Fibroblast of mammary gland (primary cell): ENCODE measurements around the gene TBC1D10B.
"Not testable (repeated sequence)": the region's sequence is repeated elsewhere in the genome, so short reads cannot be mapped to it uniquely, and the experiment has no call there.

Source experiments
- DNase-seq: peaks from one replicate; pipeline ENCODE4 v3.0.0-alpha.2; 2010; ENCODE audit warnings: low read depth
- H3K4me3 ChIP-seq: 2 replicates; pipeline ENCODE4 v1.5.1; 2011; ENCODE audit warnings: low read depth, mild to moderate bottlenecking, low read length, moderate library complexity; ENCODE audit not compliant: control insufficient read depth
- TF ChIP-seq, protein P1 (sequence below): conservative IDR thresholded peaks from 2 replicates; pipeline ENCODE4 v1.5.1; 2011; ENCODE audit warnings: low read depth, low read length, inconsistent platforms; ENCODE audit not compliant: control insufficient read depth, insufficient read depth

The TBC1D10B gene

GRCh38 chr16:30348929-30349328 is 21.4 kb downstream of the TBC1D10B start:
- TF ChIP-seq, protein P1, sequence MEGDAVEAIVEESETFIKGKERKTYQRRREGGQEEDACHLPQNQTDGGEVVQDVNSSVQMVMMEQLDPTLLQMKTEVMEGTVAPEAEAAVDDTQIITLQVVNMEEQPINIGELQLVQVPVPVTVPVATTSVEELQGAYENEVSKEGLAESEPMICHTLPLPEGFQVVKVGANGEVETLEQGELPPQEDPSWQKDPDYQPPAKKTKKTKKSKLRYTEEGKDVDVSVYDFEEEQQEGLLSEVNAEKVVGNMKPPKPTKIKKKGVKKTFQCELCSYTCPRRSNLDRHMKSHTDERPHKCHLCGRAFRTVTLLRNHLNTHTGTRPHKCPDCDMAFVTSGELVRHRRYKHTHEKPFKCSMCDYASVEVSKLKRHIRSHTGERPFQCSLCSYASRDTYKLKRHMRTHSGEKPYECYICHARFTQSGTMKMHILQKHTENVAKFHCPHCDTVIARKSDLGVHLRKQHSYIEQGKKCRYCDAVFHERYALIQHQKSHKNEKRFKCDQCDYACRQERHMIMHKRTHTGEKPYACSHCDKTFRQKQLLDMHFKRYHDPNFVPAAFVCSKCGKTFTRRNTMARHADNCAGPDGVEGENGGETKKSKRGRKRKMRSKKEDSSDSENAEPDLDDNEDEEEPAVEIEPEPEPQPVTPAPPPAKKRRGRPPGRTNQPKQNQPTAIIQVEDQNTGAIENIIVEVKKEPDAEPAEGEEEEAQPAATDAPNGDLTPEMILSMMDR = no peak
- no peak overlapping the region for H3K4me3 ChIP-seq
- no peak for DNase-seq

GRCh38 chr16:30348113-30348512 is 22.2 kb downstream of the TBC1D10B start:
- H3K4me3 ChIP-seq = no peak overlapping the region
- DNase-seq = no peak
- TF ChIP-seq, protein P1 = no peak

GRCh38 chr16:30346286-30346685 is 24.0 kb downstream of the TBC1D10B start:
- no peak for DNase-seq
- TF ChIP-seq, protein P1 = no peak
- H3K4me3 ChIP-seq = no peak overlapping the region

GRCh38 chr16:30343491-30343820 is 26.8 kb downstream of the TBC1D10B start:
- not testable (repeated sequence) for H3K4me3 ChIP-seq, DNase-seq

GRCh38 chr16:30342751-30343490 is 27.4 kb downstream of the TBC1D10B start:
- DNase-seq = no peak

GRCh38 chr16:30341971-30342370 is 28.3 kb downstream of the TBC1D10B start:
- DNase-seq, H3K4me3 ChIP-seq: not testable (repeated sequence)

More at GRCh38 chr16:30342751-30343490, 27.4 kb downstream of the TBC1D10B start:
- H3K4me3 ChIP-seq = no peak overlapping the region
- TF ChIP-seq, protein P1 = no peak

DNA sequence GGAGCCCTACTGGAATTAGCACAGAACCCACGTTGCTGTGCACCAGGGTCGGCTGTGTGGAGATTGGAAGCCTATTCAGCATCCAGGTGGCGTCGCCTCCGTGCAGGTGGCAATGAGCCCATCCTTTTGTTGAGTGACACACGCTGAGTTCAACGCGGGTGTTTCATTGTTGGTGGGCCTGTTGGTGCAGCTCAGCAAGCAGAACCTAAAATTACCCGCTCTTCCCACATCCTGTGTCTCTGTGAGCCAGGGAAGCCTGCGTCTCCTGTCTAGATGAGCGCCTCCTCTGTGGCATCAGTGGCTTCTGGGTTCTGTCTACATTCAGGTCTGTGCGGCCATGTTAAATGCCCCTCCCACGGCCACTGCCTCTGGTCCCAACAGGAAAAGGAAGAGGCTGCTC is 29.7 kb downstream of the TBC1D10B start:
- TF ChIP-seq, protein P1 = no peak
- no peak for DNase-seq
- no peak overlapping the region for H3K4me3 ChIP-seq

GRCh38 chr16:30338715-30339114 is 31.6 kb downstream of the TBC1D10B start:
- not testable (repeated sequence) for H3K4me3 ChIP-seq, DNase-seq

- not testable (repeated sequence) for DNase-seq, H3K4me3 ChIP-seq
Observed at GRCh38 chr16:30337964-30338357, 32.3 kb downstream of the TBC1D10B start.
